ENCODE results near the gene UBASH3A. TPM values are rescaled to one million over a fixed set of nuclear protein-coding genes. Genes with fewer than 3 reads are reported as not detected.

The UBASH3A gene

DNA sequence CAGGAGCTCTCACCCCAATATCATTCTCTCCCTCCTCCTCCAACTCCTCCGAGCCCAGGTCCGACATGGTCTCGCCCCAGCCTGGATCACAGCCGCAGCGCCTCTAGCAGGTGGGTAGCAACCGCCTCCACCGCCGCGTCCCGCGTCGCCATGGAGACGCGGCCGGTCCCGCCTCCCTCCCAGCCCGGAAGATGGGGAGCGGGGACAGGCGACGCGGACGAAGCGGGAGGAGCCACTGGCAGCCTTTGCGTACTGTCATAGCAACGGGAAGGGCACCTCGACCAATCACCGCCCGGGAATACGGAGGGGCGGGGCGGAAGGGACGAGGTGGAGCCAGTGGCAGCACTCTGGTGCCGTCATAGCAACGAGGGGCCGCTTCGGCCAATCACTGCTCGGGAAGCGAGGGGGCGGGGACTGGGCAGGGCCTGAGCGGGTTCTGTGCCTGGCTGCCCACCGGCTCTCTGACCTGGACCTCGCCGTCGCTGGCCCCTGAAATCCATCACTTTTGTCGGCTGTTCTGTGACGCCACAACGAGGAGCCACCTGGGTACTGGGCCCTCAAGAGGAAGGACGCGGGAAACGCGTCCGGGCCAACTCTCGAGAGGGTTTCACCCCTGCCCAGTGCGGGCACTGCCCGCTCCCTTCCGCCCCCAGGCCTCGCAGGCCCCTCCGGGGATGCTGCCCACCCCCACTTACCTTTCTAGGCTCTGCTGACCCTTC is 92.6 kb downstream of the UBASH3A start, which contains the start of gene RSPH1:
Gene RSPH1 (minus strand): TSS at position 105 of the 719 bp plus-strand sequence. CDS start 38 bp downstream, at position 67.
- peak within 1 kb of the TSS; percentile 65 for H3K27ac ChIP-seq (replicated peaks; ENCODE audit: low read length)
- H2BK12ac ChIP-seq (ENCODE audit: low read length) = no peak within 1 kb of the TSS
- H3K18ac ChIP-seq (ENCODE audit: low read length) = peak within 1 kb of the TSS; percentile 94
- no peak within 1 kb of the TSS for H2BK120ac ChIP-seq (ENCODE audit: low read depth, low read length)
- H4K91ac ChIP-seq (ENCODE audit: low read depth, low read length, poor library complexity) = peak within 1 kb of the TSS; percentile 22
- no peak within 1 kb of the TSS for H3K14ac ChIP-seq (ENCODE audit: low read length)
- no peak within 1 kb of the TSS for H2BK15ac ChIP-seq (ENCODE audit: low read length)
- H2AFZ ChIP-seq (ENCODE audit: low read length) = peak within 1 kb of the TSS; percentile 95
- peak within 1 kb of the TSS; percentile 64 to 83 for H3K4me3 ChIP-seq (ENCODE audit: low read length in 2 of 2)
- H2AK5ac ChIP-seq (ENCODE audit: low read depth, low read length) = peak within 1 kb of the TSS; percentile 83
- WGBS, 2 donors (ENCODE audit: extremely low coverage in 2 of 2, insufficient read length in 2 of 2, insufficient replicate concordance in 1 of 2) = no CpG with 5 or more reads among the region's 58 CpGs
- peaks cover 0 to 17% (median 0%) of the 10 kb centered on the region in 3 experiments for H3K27me3 ChIP-seq (ENCODE audit: control insufficient read depth in 3 of 3, insufficient read depth in 3 of 3, low read depth in 1 of 3, low read length in 3 of 3)
- H3K79me1 ChIP-seq (ENCODE audit: low read depth, low read length) = no peaks in the 10 kb centered on the region
- H4K8ac ChIP-seq (ENCODE audit: low read depth, low read length) = peak within 1 kb of the TSS; percentile 33
- H3K4me2 ChIP-seq (ENCODE audit: insufficient read depth, low read length, poor library complexity, severe bottlenecking) = peak within 1 kb of the TSS; percentile 83
- no peak within 1 kb of the TSS for H3K4ac ChIP-seq (ENCODE audit: low read length)
- H3K4me1 ChIP-seq (ENCODE audit: control insufficient read depth in 2 of 2, insufficient read depth in 1 of 2, low read depth in 1 of 2, low read length in 2 of 2) = peaks cover 8 to 10% of the 10 kb centered on the region in 2 donors
- H3K9ac ChIP-seq (ENCODE audit: low read depth, low read length, poor library complexity) = peak within 1 kb of the TSS; percentile 85
- H2BK5ac ChIP-seq (ENCODE audit: low read length) = peak within 1 kb of the TSS; percentile 57
- DNase-seq (ENCODE audit: low spot score) = peak; percentile 99
- no peaks in the 10 kb centered on the region for H3K9me3 ChIP-seq (replicated peaks in 1 of 2; ENCODE audit: control insufficient read depth in 2 of 2, insufficient read depth in 1 of 2, low read depth in 1 of 2, low read length in 2 of 2)
- H3K36me3 ChIP-seq (replicated peaks in 1 of 2; ENCODE audit: control insufficient read depth in 2 of 2, insufficient read depth in 2 of 2, low read length in 2 of 2) = no peaks in the 10 kb centered on the region
- peak within 1 kb of the TSS; percentile 32 for H3K23ac ChIP-seq (ENCODE audit: low read depth, low read length, poor library complexity)

DNA sequence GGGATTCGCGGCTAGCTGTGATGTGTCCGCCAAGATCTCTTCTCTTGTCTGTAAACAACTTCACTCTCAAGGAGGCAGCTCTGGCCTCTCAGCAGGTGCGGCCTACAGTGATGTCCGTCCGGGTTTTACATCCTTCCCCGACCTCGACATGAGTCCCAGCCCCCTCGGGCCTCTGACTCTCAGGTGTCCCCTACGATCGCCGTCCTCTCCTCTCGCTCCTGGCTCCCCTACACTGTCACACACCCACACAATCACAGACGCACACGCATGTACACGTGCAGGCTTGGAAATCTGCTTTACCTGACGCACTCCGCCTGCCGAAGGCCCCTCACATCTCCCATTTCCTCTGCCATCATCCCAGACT is 93.1 kb downstream of the UBASH3A start:
- no CpG with 5 or more reads among the region's 19 CpGs for WGBS, 2 donors (ENCODE audit: extremely low coverage in 2 of 2, insufficient read length in 2 of 2, insufficient replicate concordance in 1 of 2)
- Histone ChIP-seq H3K79me1 (ENCODE audit: low read depth, low read length) (no peaks in the 10 kb centered on the region), H3K27ac (replicated peaks; ENCODE audit: low read length) (peak overlapping the region; percentile 65), H2BK12ac (ENCODE audit: low read length) (no peak overlapping the region), H3K9ac (ENCODE audit: low read depth, low read length, poor library complexity) (peak overlapping the region; percentile 85), H3K4ac (ENCODE audit: low read length) (no peak overlapping the region), H3K9me3 (replicated peaks in 1 of 2; ENCODE audit: control insufficient read depth in 2 of 2, insufficient read depth in 1 of 2, low read depth in 1 of 2, low read length in 2 of 2) (no peaks in the 10 kb centered on the region), H2BK5ac (ENCODE audit: low read length) (peak overlapping the region; percentile 57), H2BK15ac (ENCODE audit: low read length) (no peak overlapping the region), H3K27me3 (ENCODE audit: control insufficient read depth in 3 of 3, insufficient read depth in 3 of 3, low read depth in 1 of 3, low read length in 3 of 3) (peaks cover 0 to 17% (median 0%) of the 10 kb centered on the region in 3 experiments), H4K8ac (ENCODE audit: low read depth, low read length) (peak overlapping the region; percentile 33), H3K4me2 (ENCODE audit: insufficient read depth, low read length, poor library complexity, severe bottlenecking) (peak overlapping the region; percentile 83), H3K14ac (ENCODE audit: low read length) (no peak overlapping the region), H2AK5ac (ENCODE audit: low read depth, low read length) (peak overlapping the region; percentile 83), H4K91ac (ENCODE audit: low read depth, low read length, poor library complexity) (peak overlapping the region; percentile 22), H3K23ac (ENCODE audit: low read depth, low read length, poor library complexity) (no peak overlapping the region), H3K4me1 (ENCODE audit: control insufficient read depth in 2 of 2, insufficient read depth in 1 of 2, low read depth in 1 of 2, low read length in 2 of 2) (peaks cover 8 to 10% of the 10 kb centered on the region in 2 donors), H2BK120ac (ENCODE audit: low read depth, low read length) (no peak overlapping the region), H3K18ac (ENCODE audit: low read length) (peak overlapping the region; percentile 94), H3K4me3 (ENCODE audit: low read length in 2 of 2) (peak overlapping the region; percentile 64 to 83), H2AFZ (ENCODE audit: low read length) (peak overlapping the region; percentile 95), H3K36me3 (replicated peaks in 1 of 2; ENCODE audit: control insufficient read depth in 2 of 2, insufficient read depth in 2 of 2, low read length in 2 of 2) (no peaks in the 10 kb centered on the region)
- DNase-seq (ENCODE audit: low spot score) = no peak

Small RNAs within 50 kb of the gene (small RNA-seq; reads per million reads assigned to genes)
- gene RNU6-1149P (ENCODE audit: insufficient read depth) = not detected
